HEK293T (cell line): ENCODE results near the gene SNX24.

Experiments
- ARNT ChIP-seq: fragments of 450-650 bp; IDR thresholded peaks from 2 replicates; pipeline ENCODE4 v1.6.1; 2017; ENCODE audit warnings: mild to moderate bottlenecking
- BHLHE40 ChIP-seq: fragments of 450-650 bp; IDR thresholded peaks from 2 replicates; pipeline ENCODE4 v1.6.1; 2016; ENCODE audit warnings: mild to moderate bottlenecking, moderate library complexity, borderline replicate concordance
- ELF4 ChIP-seq: fragments of 450-650 bp; IDR thresholded peaks from 2 replicates; pipeline ENCODE4 v1.6.1; 2017; ENCODE audit warnings: antibody characterized with exemption
- FOXA1 ChIP-seq: fragments of 450-650 bp; IDR thresholded peaks from 2 replicates; pipeline ENCODE4 v1.6.1; 2016; ENCODE audit warnings: mild to moderate bottlenecking
- FOXK2 ChIP-seq: fragments of 450-650 bp; IDR thresholded peaks from 2 replicates; pipeline ENCODE4 v1.6.1; 2016; ENCODE audit warnings: mild to moderate bottlenecking
- FOXM1 ChIP-seq: fragments of 450-650 bp; IDR thresholded peaks from 2 replicates; pipeline ENCODE4 v1.6.1; 2017; ENCODE audit warnings: mild to moderate bottlenecking, borderline replicate concordance
- HDGF ChIP-seq: fragments of 450-650 bp; IDR thresholded peaks from 2 replicates; pipeline ENCODE4 v1.6.1; 2017; ENCODE audit warnings: antibody characterized with exemption, borderline replicate concordance
- L3MBTL2 ChIP-seq: fragments of 450-650 bp; conservative IDR thresholded peaks from 2 replicates; pipeline ENCODE4 v1.6.1; 2016; ENCODE audit warnings: mild to moderate bottlenecking
- LEF1 ChIP-seq: fragments of 450-650 bp; IDR thresholded peaks from 2 replicates; pipeline ENCODE4 v1.6.1; 2017; ENCODE audit warnings: mild to moderate bottlenecking, borderline replicate concordance
- NFRKB ChIP-seq: fragments of 450-650 bp; IDR thresholded peaks from 2 replicates; pipeline ENCODE4 v1.6.1; 2016; ENCODE audit warnings: mild to moderate bottlenecking, moderate library complexity
- PKNOX1 ChIP-seq: fragments of 450-650 bp; IDR thresholded peaks from 2 replicates; pipeline ENCODE4 v1.6.1; 2016
- SP1 ChIP-seq: fragments of 450-650 bp; IDR thresholded peaks from 2 replicates; pipeline ENCODE4 v1.6.1; 2017
- SUZ12 ChIP-seq: fragments of 450-650 bp; IDR thresholded peaks from 2 replicates; pipeline ENCODE4 v1.6.1; 2016; ENCODE audit warnings: mild to moderate bottlenecking
- ZNF384 ChIP-seq: fragments of 450-650 bp; IDR thresholded peaks from 2 replicates; pipeline ENCODE4 v1.6.1; 2016

GRCh38 chr5:122907276-122907675 lies 61.9 kb downstream of the SNX24 start:
- TF ChIP-seq ELF4 (no peak), HDGF (no peak), ZNF384 (no peak), SUZ12 (no peak), SP1 (no peak), FOXM1 (no peak), BHLHE40 (no peak), NFRKB (no peak), PKNOX1 (no peak), FOXK2 (no peak), L3MBTL2 (no peak), LEF1 (no peak), ARNT (no peak), FOXA1 (no peak)
